Upper lobe of right lung (tissue), 1 donor: Measurements from ENCODE around the gene ETNK2. TPM values are rescaled to one million over a fixed set of nuclear protein-coding genes. Genes with fewer than 3 reads are reported as not detected.

Source experiments
- ATAC-seq: fragments of 200-7000 bp; cut with Tn5 transposase; one replicate; pipeline ENCODE4 v1.9.1; 2020; ENCODE audit warnings: mild to moderate bottlenecking, moderate library complexity
- DNase-seq: peaks from one replicate; pipeline ENCODE4 v3.0.0-alpha.2; 2020
- H3K27ac ChIP-seq: fragments of 200-600 bp; one replicate; pipeline ENCODE4 v1.8.0; 2022
- H3K27me3 ChIP-seq: fragments of 200-600 bp; one replicate; pipeline ENCODE4 v1.8.0; 2022; ENCODE audit warnings: mild to moderate bottlenecking
- H3K36me3 ChIP-seq: fragments of 200-600 bp; one replicate; pipeline ENCODE4 v1.8.0; 2022
- H3K4me1 ChIP-seq: fragments of 200-600 bp; one replicate; pipeline ENCODE4 v1.8.0; 2022
- H3K4me3 ChIP-seq: fragments of 200-600 bp; one replicate; pipeline ENCODE4 v1.8.0; 2022; ENCODE audit warnings: mild to moderate bottlenecking
- H3K9me3 ChIP-seq: fragments of 200-600 bp; one replicate; pipeline ENCODE4 v1.8.0; 2022
- CTCF ChIP-seq: fragments of 200-600 bp; IDR thresholded peaks from one replicate; pipeline ENCODE4 v1.8.0; 2022; ENCODE audit warnings: antibody characterized with exemption
- intact Hi-C: fragments of 100-400 bp; cut with DNase I; formaldehyde crosslinking; loops from one replicate; pipeline ENCODE4 v1.11.0; 2022
- total RNA-seq: library from RNA; stranded (reverse); fragmentation: NEBNext Ultra II Directional; extraction: Animal tissue kit (Norgen Biotek cat#: 25700); gene quantifications from one replicate; pipeline ENCODE4 v1.2.1, GENCODE V29; 2021
- donor health status: DM: no; HTN: yes; CAD: no; lungs with severe emphysema.

ETNK2 gene
- total RNA-seq, 1 donor from 2014 or later, result 3.6 TPM

DNA sequence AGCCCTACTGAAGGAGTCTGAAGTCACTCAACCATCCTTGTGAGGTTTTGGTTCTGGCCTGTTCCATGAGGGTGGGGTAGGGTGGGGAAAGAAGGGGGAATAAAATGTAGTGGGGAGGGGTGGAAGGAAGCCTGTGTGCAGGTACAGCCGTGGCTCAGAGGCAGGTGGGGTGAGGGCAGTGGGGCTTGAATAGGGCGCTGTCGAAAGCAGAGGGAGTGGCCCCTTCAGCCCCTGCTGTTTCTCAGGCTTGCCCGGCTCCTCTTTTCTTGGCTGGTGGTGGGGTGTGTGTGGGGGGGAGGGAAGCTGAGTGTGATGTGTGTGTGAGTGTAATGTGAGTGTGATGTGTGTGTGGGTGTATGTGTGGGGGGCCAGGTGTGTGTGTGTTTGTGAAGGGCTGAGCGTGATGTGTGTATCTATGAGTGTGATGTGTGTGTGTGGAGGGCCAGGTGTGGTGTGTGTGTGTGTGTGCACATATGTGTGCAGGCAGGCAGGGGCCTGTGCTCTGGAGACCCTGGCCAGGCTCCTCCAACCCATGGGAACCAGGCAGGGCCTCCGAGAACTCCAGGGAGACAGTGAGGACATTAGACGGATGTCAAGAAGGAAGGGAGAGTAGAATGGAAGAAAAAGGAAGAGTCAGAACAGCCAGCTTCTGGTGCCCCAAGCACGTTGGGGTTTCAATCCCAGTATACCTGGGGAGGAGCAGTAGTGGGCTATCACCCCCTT, 69.9 kb downstream of the ETNK2 start:
- intact Hi-C loops, result no loop called here
- no peak for TF ChIP-seq CTCF
- ATAC-seq (no peak), DNase-seq (no peak)
- peaks cover 94% of the 10 kb centered on the region for H3K4me1 ChIP-seq
- no peaks in the 10 kb centered on the region for H3K36me3 ChIP-seq
- H3K27ac ChIP-seq, result peak overlapping the region; percentile 91
- no peaks in the 10 kb centered on the region for H3K27me3 ChIP-seq
- no peak overlapping the region for H3K4me3 ChIP-seq
- no peaks in the 10 kb centered on the region for H3K9me3 ChIP-seq

DNA sequence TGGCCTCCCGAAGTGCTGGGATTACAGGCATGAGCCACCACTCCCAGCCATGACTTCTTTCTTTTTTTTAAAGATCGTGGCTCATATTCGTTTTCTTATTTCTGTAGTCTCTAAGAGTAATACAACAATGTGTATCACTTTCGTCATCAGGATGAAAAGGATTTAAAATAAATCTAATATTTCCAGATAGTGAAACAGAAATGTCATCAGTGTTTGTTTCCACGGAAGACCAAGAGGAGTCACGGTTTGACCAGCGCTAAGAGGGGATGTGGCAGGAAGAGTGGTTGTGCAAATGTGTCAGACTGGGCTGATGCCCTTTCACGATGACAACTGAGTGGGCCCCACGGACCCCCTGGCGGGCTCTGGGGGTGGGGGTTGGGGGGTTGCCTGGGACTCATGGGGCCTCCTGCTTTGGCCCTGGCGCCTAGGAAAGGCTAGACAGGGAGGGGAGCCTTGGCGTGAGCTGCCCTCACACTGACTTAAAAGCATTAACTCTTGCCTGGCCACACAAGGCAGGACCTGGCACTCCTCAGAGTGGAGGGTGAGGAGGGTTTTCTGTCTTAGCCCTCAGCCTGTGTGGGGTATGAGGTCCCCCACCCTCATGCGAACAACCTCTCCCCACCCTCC, 70.6 kb downstream of the ETNK2 start:
- H3K4me3 ChIP-seq, result no peak overlapping the region
- peaks cover 94% of the 10 kb centered on the region for H3K4me1 ChIP-seq
- H3K9me3 ChIP-seq, result no peaks in the 10 kb centered on the region
- H3K27ac ChIP-seq, result peak overlapping the region; percentile 91
- DNase-seq (no peak), ATAC-seq (no peak)
- no peaks in the 10 kb centered on the region for H3K27me3 ChIP-seq
- intact Hi-C loops, result no loop called here
- no peaks in the 10 kb centered on the region for H3K36me3 ChIP-seq
- no peak for TF ChIP-seq CTCF

Other genes with a start within 250 kb of the ETNK2 start
- 76.3 TPM for gene SOX13, start 78.9 kb downstream of the ETNK2 start, total RNA-seq
- 0.81 TPM for gene REN, start 14.3 kb upstream of the ETNK2 start, total RNA-seq
- gene KISS1, start 44.4 kb upstream of the ETNK2 start, total RNA-seq, result 2.9 TPM
- gene GOLT1A, start 61.9 kb upstream of the ETNK2 start, total RNA-seq, result 22.4 TPM
- 7.1 TPM for gene PLEKHA6, start 207.9 kb upstream of the ETNK2 start, total RNA-seq